Trophoblast cell (in vitro differentiated cells and primary cell): ENCODE data around the gene RCHY1. TPM values are rescaled to one million over a fixed set of nuclear protein-coding genes. Genes with fewer than 3 reads are reported as not detected.

Experiments used
- DNase-seq, 2 donors: peaks; one replicate each; pipeline ENCODE4 v3.0.0-alpha.2; 2016
- H2AFZ ChIP-seq: 2 replicates; pipeline ENCODE4 v1.6.1; 2013; ENCODE audit warnings: low read length, moderate library complexity, mild to moderate bottlenecking; ENCODE audit not compliant: insufficient read depth, poor library complexity
- H2AK5ac ChIP-seq: 2 replicates; pipeline ENCODE4 v1.6.1; 2013; ENCODE audit warnings: mild to moderate bottlenecking, low read length
- H2BK120ac ChIP-seq: 2 replicates; pipeline ENCODE4 v1.6.1; 2013; ENCODE audit warnings: low read length, mild to moderate bottlenecking, moderate library complexity; ENCODE audit not compliant: insufficient read depth, poor library complexity
- H2BK12ac ChIP-seq: 2 replicates; pipeline ENCODE4 v1.6.1; 2013; ENCODE audit warnings: mild to moderate bottlenecking, low read length, moderate library complexity
- H2BK5ac ChIP-seq: 2 replicates; pipeline ENCODE4 v1.6.1; 2013; ENCODE audit warnings: low read length, low read depth, moderate library complexity, mild to moderate bottlenecking; ENCODE audit not compliant: poor library complexity
- H3K14ac ChIP-seq: 2 replicates; pipeline ENCODE4 v1.6.1; 2013; ENCODE audit warnings: mild to moderate bottlenecking, low read length
- H3K18ac ChIP-seq: 2 replicates; pipeline ENCODE4 v1.6.1; 2013; ENCODE audit warnings: mild to moderate bottlenecking, low read length
- H3K23ac ChIP-seq: 2 replicates; pipeline ENCODE4 v1.6.1; 2013; ENCODE audit warnings: low read length
- H3K27ac ChIP-seq: 2 replicates; pipeline ENCODE4 v1.5.1; 2013; ENCODE audit warnings: low read depth, mild to moderate bottlenecking, inconsistent platforms, low read length, moderate library complexity
- H3K27me3 ChIP-seq: 2 replicates; pipeline ENCODE4 v1.6.1; 2013; ENCODE audit warnings: inconsistent platforms, mild to moderate bottlenecking, low read length, moderate library complexity; ENCODE audit not compliant: insufficient read depth
- H3K36me3 ChIP-seq, 2 experiments: 1 replicate in 1 of 2; 2 replicates in 1 of 2; pipeline ENCODE4 v1.6.1; 2013; ENCODE audit warnings: low read length in 2 of 2, mild to moderate bottlenecking in 2 of 2, moderate library complexity in 1 of 2; ENCODE audit not compliant: insufficient read depth in 2 of 2, control insufficient read depth in 1 of 2
- H3K4ac ChIP-seq: 2 replicates; pipeline ENCODE4 v1.6.1; 2013; ENCODE audit warnings: low read depth, mild to moderate bottlenecking, low read length, moderate library complexity
- H3K4me1 ChIP-seq, 2 experiments: 1 replicate in 1 of 2; 2 replicates in 1 of 2; pipeline ENCODE4 v1.6.1; 2013; ENCODE audit warnings: low read length in 2 of 2, mild to moderate bottlenecking in 2 of 2, moderate library complexity in 1 of 2; ENCODE audit not compliant: insufficient read depth in 2 of 2, control insufficient read depth in 1 of 2
- H3K4me2 ChIP-seq: 2 replicates; pipeline ENCODE4 v1.6.1; 2013; ENCODE audit warnings: inconsistent platforms, mild to moderate bottlenecking, low read length, moderate library complexity
- H3K4me3 ChIP-seq: 2 replicates; pipeline ENCODE4 v1.5.1; 2013; ENCODE audit warnings: mild to moderate bottlenecking, low read depth, low read length, inconsistent platforms
- H3K79me1 ChIP-seq: one replicate; pipeline ENCODE4 v1.6.1; 2013; ENCODE audit warnings: low read length
- H3K79me2 ChIP-seq: 2 replicates; pipeline ENCODE4 v1.6.1; 2013; ENCODE audit warnings: low read length, mild to moderate bottlenecking; ENCODE audit not compliant: control insufficient read depth, insufficient read depth, poor library complexity
- H3K9ac ChIP-seq: 2 replicates; pipeline ENCODE4 v1.6.1; 2013; ENCODE audit warnings: mild to moderate bottlenecking, low read length
- H3K9me3 ChIP-seq: 2 replicates; pipeline ENCODE4 v1.6.1; 2013; ENCODE audit warnings: low read depth, mild to moderate bottlenecking, control low read depth, inconsistent platforms, low read length; ENCODE audit not compliant: insufficient read depth
- H4K12ac ChIP-seq: 2 replicates; pipeline ENCODE4 v1.6.1; 2013; ENCODE audit warnings: low read depth, mild to moderate bottlenecking, low read length, moderate library complexity
- H4K8ac ChIP-seq: 2 replicates; pipeline ENCODE4 v1.6.1; 2013; ENCODE audit warnings: low read depth, mild to moderate bottlenecking, low read length, moderate library complexity
- H4K91ac ChIP-seq: one replicate; pipeline ENCODE4 v1.6.1; 2013; ENCODE audit warnings: low read depth, mild to moderate bottlenecking, low read length, moderate library complexity
- WGBS: extraction: QIAGEN DNeasy Blood & Tissue Kit; methylation state at CpG from one replicate; pipeline ENCODE4 v1.1.7; 2013; ENCODE audit warnings: missing lambda C conversion rate; ENCODE audit not compliant: insufficient read length, insufficient coverage; ENCODE audit errors: extremely low coverage; 5-methylcytosine and 5-hydroxymethylcytosine counted together
- polyA plus RNA-seq: library from polyadenylated mRNA; stranded (reverse); fragments of 200-250 nt; gene quantifications from 2 replicates; pipeline ENCODE4 v1.2.3, GENCODE V29; 2013

RCHY1 gene
- polyA plus RNA-seq, result 17.5 and 17.8 TPM in 2 replicates

- Histone ChIP-seq H3K4me1 (peaks cover 0 to 5% of the 10 kb centered on the region in 2 experiments), H3K79me2 (peaks cover 9% of the 10 kb centered on the region), H4K91ac (peak within 1 kb of the TSS; percentile 88), H3K9ac (peak within 1 kb of the TSS; percentile 88), H3K4me2 (peak within 1 kb of the TSS; percentile 89), H4K12ac (peak within 1 kb of the TSS; percentile 93), H2AFZ (peak within 1 kb of the TSS; percentile 89), H3K14ac (peak within 1 kb of the TSS; percentile 85), H3K23ac (no peak within 1 kb of the TSS), H3K18ac (peak within 1 kb of the TSS; percentile 94), H3K9me3 (no peaks in the 10 kb centered on the region), H3K4me3 (peak within 1 kb of the TSS; percentile 97), H3K27ac (peak within 1 kb of the TSS; percentile 76), H3K27me3 (no peaks in the 10 kb centered on the region), H4K8ac (peak within 1 kb of the TSS; percentile 94), H2BK12ac (peak within 1 kb of the TSS; percentile 37), H2AK5ac (no peak within 1 kb of the TSS), H2BK120ac (peak within 1 kb of the TSS; percentile 82), H3K4ac (peak within 1 kb of the TSS; percentile 71), H3K79me1 (peaks cover 10% of the 10 kb centered on the region), H2BK5ac (peak within 1 kb of the TSS; percentile 76), H3K36me3 (peaks cover 4 to 5% of the 10 kb centered on the region in 2 experiments)
- DNase-seq, result peak; percentile 93 to 97
- no CpG with 5 or more reads among the region's 61 CpGs for WGBS
Measured at GRCh38 chr4:75514131-75514948, at the start of gene RCHY1, which contains the start of gene THAP6. Gene RCHY1 (minus strand): TSS chr4:75514403. CDS start chr4:75514286, 117 bp downstream. Gene THAP6 (plus strand): TSS chr4:75514473. CDS start chr4:75515453, 980 bp downstream.

GRCh38 chr4:75561789-75562188, 47.6 kb upstream of the RCHY1 start:
- no peak overlapping the region for H2AFZ ChIP-seq
- H3K23ac ChIP-seq, result no peak overlapping the region
- no peaks in the 10 kb centered on the region for H3K27me3 ChIP-seq
- no peak overlapping the region for H4K91ac ChIP-seq
- no peak overlapping the region for H3K18ac ChIP-seq
- H4K12ac ChIP-seq, result no peak overlapping the region
- H2BK5ac ChIP-seq, result no peak overlapping the region
- H3K4ac ChIP-seq, result no peak overlapping the region
- H2BK120ac ChIP-seq, result no peak overlapping the region
- H3K79me1 ChIP-seq, result no peaks in the 10 kb centered on the region
- H3K4me1 ChIP-seq, result peaks cover 0 to 6% of the 10 kb centered on the region in 2 experiments
- no peak overlapping the region for H3K4me3 ChIP-seq
- no CpG with 5 or more reads among the region's 8 CpGs for WGBS
- H3K79me2 ChIP-seq, result no peaks in the 10 kb centered on the region
- no peaks in the 10 kb centered on the region for H3K9me3 ChIP-seq
- peak overlapping the region; percentile 35 for H3K4me2 ChIP-seq
- no peak overlapping the region for H2AK5ac ChIP-seq
- no peak overlapping the region for H3K9ac ChIP-seq
- H4K8ac ChIP-seq, result no peak overlapping the region
- H3K14ac ChIP-seq, result no peak overlapping the region
- no peaks in the 10 kb centered on the region for H3K36me3 ChIP-seq
- peak; percentile 95 to 98 for DNase-seq
- no peak overlapping the region for H2BK12ac ChIP-seq
- peak overlapping the region; percentile 60 for H3K27ac ChIP-seq

- no peaks in the 10 kb centered on the region for H3K9me3 ChIP-seq
- no CpG with 5 or more reads among the region's 8 CpGs for WGBS
- peak; percentile 44 to 61 for DNase-seq
Measured at GRCh38 chr4:75557696-75558095, 43.5 kb upstream of the RCHY1 start.

GRCh38 chr4:75555294-75556164, 41.3 kb upstream of the RCHY1 start, which contains the start of gene ODAPH:
Gene ODAPH (plus strand): TSS chr4:75556066. CDS start chr4:75556083, 17 bp downstream.
- Histone ChIP-seq H3K27ac (peak within 1 kb of the TSS; percentile 87), H4K8ac (peak within 1 kb of the TSS; percentile 65), H3K27me3 (no peaks in the 10 kb centered on the region), H3K4ac (no peak within 1 kb of the TSS), H3K23ac (no peak within 1 kb of the TSS), H3K4me3 (no peak within 1 kb of the TSS), H2BK120ac (peak within 1 kb of the TSS; percentile 34), H3K9ac (no peak within 1 kb of the TSS), H4K91ac (peak within 1 kb of the TSS; percentile 52), H4K12ac (no peak within 1 kb of the TSS), H2AK5ac (peak within 1 kb of the TSS; percentile 75), H3K4me1 (peaks cover 3 to 10% of the 10 kb centered on the region in 2 experiments), H3K9me3 (no peaks in the 10 kb centered on the region), H3K79me1 (peaks cover 2% of the 10 kb centered on the region), H2BK5ac (peak within 1 kb of the TSS; percentile 57), H3K18ac (peak within 1 kb of the TSS; percentile 48), H2AFZ (no peak within 1 kb of the TSS), H3K36me3 (no peaks in the 10 kb centered on the region), H3K14ac (no peak within 1 kb of the TSS), H3K79me2 (no peaks in the 10 kb centered on the region), H3K4me2 (peak within 1 kb of the TSS; percentile 49), H2BK12ac (peak within 1 kb of the TSS; percentile 98)
- WGBS, result no CpG with 5 or more reads among the region's 9 CpGs
- DNase-seq, result peak; percentile 88 to 89

More at GRCh38 chr4:75557696-75558095, 43.5 kb upstream of the RCHY1 start:
- Histone ChIP-seq H3K27ac (no peak overlapping the region), H3K4ac (no peak overlapping the region), H3K27me3 (no peaks in the 10 kb centered on the region), H2AK5ac (no peak overlapping the region), H3K79me1 (peaks cover 2% of the 10 kb centered on the region), H3K79me2 (no peaks in the 10 kb centered on the region), H4K91ac (no peak overlapping the region), H2AFZ (no peak overlapping the region), H4K8ac (no peak overlapping the region), H3K4me2 (no peak overlapping the region), H3K4me3 (no peak overlapping the region), H3K18ac (no peak overlapping the region), H3K23ac (no peak overlapping the region), H2BK5ac (no peak overlapping the region), H2BK12ac (peak overlapping the region; percentile 32), H3K9ac (no peak overlapping the region), H2BK120ac (no peak overlapping the region), H3K4me1 (peaks cover 3 to 13% of the 10 kb centered on the region in 2 experiments), H3K14ac (no peak overlapping the region), H4K12ac (no peak overlapping the region), H3K36me3 (no peaks in the 10 kb centered on the region)
